Ectodermal cell (in vitro differentiated cells): ENCODE data around the gene ANXA11.

ENCODE experiments used
- H3K27ac ChIP-seq: 2 replicates; pipeline ENCODE4 v1.7.0; 2013; ENCODE audit warnings: mild to moderate bottlenecking, low read depth, low read length; ENCODE audit not compliant: insufficient read depth, poor library complexity, severe bottlenecking
- H3K27me3 ChIP-seq: 2 replicates; pipeline ENCODE4 v1.7.0; 2013; ENCODE audit warnings: mild to moderate bottlenecking, low read length; ENCODE audit not compliant: insufficient read depth, control insufficient read depth, poor library complexity, severe bottlenecking
- H3K36me3 ChIP-seq: one replicate; pipeline ENCODE4 v1.7.0; 2013; ENCODE audit warnings: low read length; ENCODE audit not compliant: control insufficient read depth, insufficient read depth
- H3K4me1 ChIP-seq: one replicate; pipeline ENCODE4 v1.7.0; 2013; ENCODE audit warnings: low read length; ENCODE audit not compliant: control insufficient read depth, insufficient read depth
- H3K4me3 ChIP-seq: 2 replicates; pipeline ENCODE4 v1.7.0; 2013; ENCODE audit warnings: low read depth, low read length, control low read depth; ENCODE audit not compliant: insufficient read depth
- H3K9me3 ChIP-seq: 2 replicates; pipeline ENCODE4 v1.7.0; 2013; ENCODE audit warnings: mild to moderate bottlenecking, low read length, moderate library complexity; ENCODE audit not compliant: control insufficient read depth
- WGBS, 2 experiments: methylation state at CpG; one replicate each; pipeline ENCODE4 v1.1.7; 2013; ENCODE audit warnings: missing lambda C conversion rate in 2 of 2; 5-methylcytosine and 5-hydroxymethylcytosine counted together

The ANXA11 gene

GRCh38 chr10:80176526-80176925 is 28.8 kb downstream of the ANXA11 start:
- 91 to 93% methylated on average over 6 of the region's 6 CpGs for WGBS, 2 experiments
- Histone ChIP-seq H3K4me3 (no peak overlapping the region), H3K9me3 (no peaks in the 10 kb centered on the region), H3K4me1 (peaks cover 8% of the 10 kb centered on the region), H3K27me3 (no peaks in the 10 kb centered on the region), H3K27ac (no peak overlapping the region), H3K36me3 (no peaks in the 10 kb centered on the region)

- no peaks in the 10 kb centered on the region for H3K9me3 ChIP-seq
- peaks cover 8% of the 10 kb centered on the region for H3K4me1 ChIP-seq
- no peaks in the 10 kb centered on the region for H3K36me3 ChIP-seq
- WGBS, 2 experiments, result 94 to 95% methylated on average over 15 of the region's 15 CpGs
- H3K27ac ChIP-seq, result no peak overlapping the region
- H3K27me3 ChIP-seq, result no peaks in the 10 kb centered on the region
- H3K4me3 ChIP-seq, result no peak overlapping the region
Measured at GRCh38 chr10:80174641-80175395, 30.5 kb downstream of the ANXA11 start.

GRCh38 chr10:80173466-80173865 is 31.9 kb downstream of the ANXA11 start:
- H3K36me3 ChIP-seq, result no peaks in the 10 kb centered on the region
- no peak overlapping the region for H3K4me3 ChIP-seq
- no peaks in the 10 kb centered on the region for H3K9me3 ChIP-seq
- peaks cover 8% of the 10 kb centered on the region for H3K4me1 ChIP-seq
- H3K27ac ChIP-seq, result no peak overlapping the region
- 91 to 93% methylated on average over 6 of the region's 6 CpGs for WGBS, 2 experiments
- H3K27me3 ChIP-seq, result no peaks in the 10 kb centered on the region

GRCh38 chr10:80172896-80173295 is 32.4 kb downstream of the ANXA11 start:
- no peaks in the 10 kb centered on the region for H3K27me3 ChIP-seq
- H3K27ac ChIP-seq, result no peak overlapping the region
- H3K4me1 ChIP-seq, result peaks cover 8% of the 10 kb centered on the region
- H3K36me3 ChIP-seq, result no peaks in the 10 kb centered on the region
- 72 to 77% methylated on average over 5 of the region's 5 CpGs for WGBS, 2 experiments
- no peak overlapping the region for H3K4me3 ChIP-seq
- no peaks in the 10 kb centered on the region for H3K9me3 ChIP-seq

- Histone ChIP-seq H3K27me3 (no peaks in the 10 kb centered on the region), H3K9me3 (no peaks in the 10 kb centered on the region), H3K27ac (no peak overlapping the region), H3K4me3 (no peak overlapping the region), H3K4me1 (peaks cover 8% of the 10 kb centered on the region), H3K36me3 (no peaks in the 10 kb centered on the region)
- 66 to 67% methylated on average over 7 of the region's 7 CpGs for WGBS, 2 experiments
Measured at GRCh38 chr10:80171248-80171660, 34.1 kb downstream of the ANXA11 start.

GRCh38 chr10:80170641-80171040 is 34.7 kb downstream of the ANXA11 start:
- H3K36me3 ChIP-seq, result no peaks in the 10 kb centered on the region
- no peak overlapping the region for H3K4me3 ChIP-seq

GRCh38 chr10:80170026-80170425 is 35.3 kb downstream of the ANXA11 start:
- H3K36me3 ChIP-seq, result no peaks in the 10 kb centered on the region
- H3K4me1 ChIP-seq, result peaks cover 8% of the 10 kb centered on the region
- H3K4me3 ChIP-seq, result no peak overlapping the region
- no peak overlapping the region for H3K27ac ChIP-seq
- no peaks in the 10 kb centered on the region for H3K9me3 ChIP-seq
- no peaks in the 10 kb centered on the region for H3K27me3 ChIP-seq
- 79 to 93% methylated on average over 1 to 3 of the region's 4 CpGs for WGBS, 2 experiments

More at GRCh38 chr10:80170641-80171040, 34.7 kb downstream of the ANXA11 start:
- 85 to 87% methylated on average over 10 of the region's 10 CpGs for WGBS, 2 experiments
- no peaks in the 10 kb centered on the region for H3K27me3 ChIP-seq
- no peaks in the 10 kb centered on the region for H3K9me3 ChIP-seq
- H3K4me1 ChIP-seq, result peaks cover 8% of the 10 kb centered on the region
- no peak overlapping the region for H3K27ac ChIP-seq

GRCh38 chr10:80168679-80169380 is 36.5 kb downstream of the ANXA11 start:
- Histone ChIP-seq H3K4me3 (no peak overlapping the region), H3K9me3 (no peaks in the 10 kb centered on the region), H3K27me3 (no peaks in the 10 kb centered on the region), H3K27ac (no peak overlapping the region), H3K36me3 (no peaks in the 10 kb centered on the region), H3K4me1 (peaks cover 11% of the 10 kb centered on the region)
- 89 to 92% methylated on average over 13 of the region's 13 CpGs for WGBS, 2 experiments

GRCh38 chr10:80168162-80168511 is 37.2 kb downstream of the ANXA11 start:
- H3K36me3 ChIP-seq, result no peaks in the 10 kb centered on the region
- no peak overlapping the region for H3K4me3 ChIP-seq
- no peaks in the 10 kb centered on the region for H3K27me3 ChIP-seq
- H3K27ac ChIP-seq, result no peak overlapping the region
- no peaks in the 10 kb centered on the region for H3K9me3 ChIP-seq
- H3K4me1 ChIP-seq, result peaks cover 16% of the 10 kb centered on the region
- 95 to 96% methylated on average over 7 of the region's 7 CpGs for WGBS, 2 experiments

- no peaks in the 10 kb centered on the region for H3K36me3 ChIP-seq
- no peak overlapping the region for H3K4me3 ChIP-seq
- H3K27ac ChIP-seq, result no peak overlapping the region
- no peaks in the 10 kb centered on the region for H3K27me3 ChIP-seq
- H3K9me3 ChIP-seq, result no peaks in the 10 kb centered on the region
- WGBS, 2 experiments, result 92 to 94% methylated on average over 8 of the region's 8 CpGs
- H3K4me1 ChIP-seq, result peaks cover 15% of the 10 kb centered on the region
Measured at GRCh38 chr10:80167471-80168161, 37.7 kb downstream of the ANXA11 start.
